ACC112 (cell line): ENCODE data around the gene SEC63.
A peak's percentile ranks its signal among the peaks of the same experiment; 100 is the strongest.
"Not testable (repeated sequence)": the region's sequence is repeated elsewhere in the genome, so short reads cannot be mapped to it uniquely, and the experiment has no call there.

Source experiments
- H2AFZ ChIP-seq: fragments of 200-600 bp; sonication (generic); one replicate; pipeline ENCODE4 v1.6.0; 2017; ENCODE audit warnings: antibody characterized with exemption, low read length; ENCODE audit not compliant: unreplicated experiment
- H3K27ac ChIP-seq: fragments of 200-600 bp; sonication (generic); 2 replicates; pipeline ENCODE4 v1.5.1; 2014; ENCODE audit warnings: low read depth, mild to moderate bottlenecking, antibody characterized with exemption, low read length, moderate library complexity
- H3K27me3 ChIP-seq: fragments of 200-600 bp; sonication (generic); 2 replicates; pipeline ENCODE4 v1.6.1; 2014; ENCODE audit warnings: mild to moderate bottlenecking, antibody characterized with exemption, low read length, moderate library complexity, mixed read lengths; ENCODE audit not compliant: insufficient read depth
- H3K36me3 ChIP-seq: fragments of 200-600 bp; sonication (generic); 2 replicates; pipeline ENCODE4 v1.6.1; 2016; ENCODE audit warnings: mild to moderate bottlenecking, antibody characterized with exemption, low read length, moderate library complexity, mixed read lengths; ENCODE audit not compliant: insufficient read depth
- H3K4me1 ChIP-seq: fragments of 200-600 bp; sonication (generic); one replicate; pipeline ENCODE4 v1.6.1; 2016; ENCODE audit warnings: low read length, mixed read lengths; ENCODE audit not compliant: insufficient read depth, unreplicated experiment, control insufficient read depth
- H3K4me3 ChIP-seq: fragments of 200-600 bp; sonication (generic); 2 replicates; pipeline ENCODE4 v1.5.1; 2014; ENCODE audit warnings: mild to moderate bottlenecking, low read depth, low read length
- H3K79me2 ChIP-seq: fragments of 200-600 bp; sonication (generic); one replicate; pipeline ENCODE4 v1.6.0; 2016; ENCODE audit warnings: low read length; ENCODE audit not compliant: control insufficient read depth, unreplicated experiment, insufficient read depth

SEC63 gene

GRCh38 chr6:107862383-107862782 is 95.6 kb downstream of the SEC63 start:
- Histone ChIP-seq H3K4me3 (no peak overlapping the region), H3K27ac (no peak overlapping the region), H2AFZ (no peak overlapping the region), H3K79me2 (no peaks in the 10 kb centered on the region), H3K36me3 (no peaks in the 10 kb centered on the region), H3K4me1 (peaks cover 4% of the 10 kb centered on the region), H3K27me3 (no peaks in the 10 kb centered on the region)

- not testable (repeated sequence) for H3K27me3 ChIP-seq, H3K27ac ChIP-seq, H3K4me1 ChIP-seq, H3K4me3 ChIP-seq, H2AFZ ChIP-seq, H3K36me3 ChIP-seq, H3K79me2 ChIP-seq
These were observed 97.0 kb downstream of the SEC63 start for GRCh38 chr6:107860963-107861362.

DNA sequence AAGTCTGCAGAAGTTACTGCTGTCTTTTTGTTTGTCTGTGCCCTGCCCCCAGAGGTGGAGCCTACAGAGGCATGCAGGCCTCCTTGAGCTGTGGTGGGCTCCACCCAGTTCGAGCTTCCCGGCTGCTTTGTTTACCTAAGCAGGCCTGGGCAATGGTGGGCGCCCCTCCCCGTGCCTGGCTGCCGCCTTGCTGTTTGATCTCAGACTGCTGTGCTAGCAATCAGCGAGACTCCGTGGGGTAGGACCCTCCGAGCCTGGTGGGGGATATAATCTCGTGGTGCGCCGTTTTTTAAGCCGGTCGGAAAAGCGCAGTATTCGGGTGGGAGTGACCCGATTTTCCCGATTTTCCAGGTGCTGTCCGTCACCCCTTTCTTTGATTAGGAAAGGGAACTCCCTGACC is 97.9 kb downstream of the SEC63 start:
- not testable (repeated sequence) for H2AFZ ChIP-seq, H3K36me3 ChIP-seq, H3K27me3 ChIP-seq, H3K79me2 ChIP-seq, H3K4me3 ChIP-seq, H3K27ac ChIP-seq, H3K4me1 ChIP-seq

- H3K4me3 ChIP-seq, result no peak overlapping the region
- H3K27ac ChIP-seq, result no peak overlapping the region
- no peaks in the 10 kb centered on the region for H3K27me3 ChIP-seq
- H3K36me3 ChIP-seq, result no peaks in the 10 kb centered on the region
- H2AFZ ChIP-seq, result no peak overlapping the region
- no peaks in the 10 kb centered on the region for H3K79me2 ChIP-seq
- H3K4me1 ChIP-seq, result no peaks in the 10 kb centered on the region
These were observed 104.8 kb downstream of the SEC63 start for GRCh38 chr6:107853230-107853629.

- H3K27me3 ChIP-seq, result no peaks in the 10 kb centered on the region
- no peak overlapping the region for H2AFZ ChIP-seq
- H3K4me3 ChIP-seq, result no peak overlapping the region
- no peaks in the 10 kb centered on the region for H3K36me3 ChIP-seq
- no peak overlapping the region for H3K27ac ChIP-seq
- no peaks in the 10 kb centered on the region for H3K79me2 ChIP-seq
- H3K4me1 ChIP-seq, result no peaks in the 10 kb centered on the region
These were observed 108.7 kb downstream of the SEC63 start for GRCh38 chr6:107849325-107849724.

- Histone ChIP-seq H3K27ac (no peak overlapping the region), H3K27me3 (no peaks in the 10 kb centered on the region), H3K4me1 (no peaks in the 10 kb centered on the region), H3K79me2 (no peaks in the 10 kb centered on the region), H3K4me3 (peak overlapping the region; percentile 83), H3K36me3 (no peaks in the 10 kb centered on the region), H2AFZ (peak overlapping the region; percentile 99)
These were observed 109.9 kb downstream of the SEC63 start for GRCh38 chr6:107847844-107848802.

DNA sequence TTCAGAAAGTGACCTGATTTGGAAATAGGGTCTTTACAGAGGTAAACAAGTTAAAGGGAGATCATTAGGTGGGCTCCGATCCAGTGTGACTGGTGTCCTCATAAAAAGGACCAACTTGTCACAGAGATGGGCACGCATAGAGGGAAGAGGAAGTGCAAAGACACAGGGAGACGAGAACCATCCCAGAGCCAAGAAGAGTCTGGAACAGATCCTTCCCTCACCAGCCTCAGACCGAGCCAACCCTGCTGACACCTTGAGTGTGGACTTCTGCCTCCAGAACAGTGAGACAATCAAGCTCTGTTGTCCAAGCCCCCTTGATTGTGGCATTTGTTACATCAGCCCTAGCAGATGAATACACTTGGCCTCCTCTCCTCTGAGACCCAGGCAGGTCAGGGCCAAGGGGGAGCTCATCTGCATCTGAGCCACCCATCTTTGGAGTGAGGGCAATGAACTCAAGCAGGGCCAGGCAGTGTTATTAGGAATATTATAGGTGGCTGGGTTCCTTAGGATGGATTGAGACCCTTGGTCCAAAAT is 111.7 kb downstream of the SEC63 start:
- H3K36me3 ChIP-seq, result no peaks in the 10 kb centered on the region
- H3K4me3 ChIP-seq, result no peak overlapping the region
- no peaks in the 10 kb centered on the region for H3K4me1 ChIP-seq
- no peaks in the 10 kb centered on the region for H3K79me2 ChIP-seq
- no peaks in the 10 kb centered on the region for H3K27me3 ChIP-seq
- H3K27ac ChIP-seq, result no peak overlapping the region
- no peak overlapping the region for H2AFZ ChIP-seq

DNA sequence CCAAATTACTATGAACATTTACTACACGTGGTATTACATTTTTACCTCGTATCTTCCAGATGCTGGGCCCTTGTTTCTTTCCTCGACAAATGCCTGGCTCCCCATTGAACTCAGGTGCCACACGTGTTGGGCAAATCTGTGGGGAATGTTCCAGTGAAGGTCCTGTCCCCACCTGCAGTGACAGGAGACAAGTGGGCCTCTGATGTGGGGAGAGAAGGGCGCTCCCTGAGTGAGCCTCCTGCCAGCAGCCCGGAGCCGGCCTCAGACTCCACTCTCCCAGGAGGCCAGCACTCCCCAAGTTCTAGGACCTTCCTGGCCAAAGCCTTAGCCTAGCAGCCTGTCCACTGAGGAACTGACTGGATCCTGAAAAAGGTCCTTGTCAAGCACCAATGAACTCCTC is 112.2 kb downstream of the SEC63 start:
- Histone ChIP-seq H2AFZ (no peak overlapping the region), H3K27me3 (no peaks in the 10 kb centered on the region), H3K79me2 (no peaks in the 10 kb centered on the region), H3K4me3 (no peak overlapping the region), H3K27ac (no peak overlapping the region), H3K36me3 (no peaks in the 10 kb centered on the region), H3K4me1 (no peaks in the 10 kb centered on the region)

- no peaks in the 10 kb centered on the region for H3K79me2 ChIP-seq
- H3K27me3 ChIP-seq, result no peaks in the 10 kb centered on the region
- H3K36me3 ChIP-seq, result no peaks in the 10 kb centered on the region
- no peaks in the 10 kb centered on the region for H3K4me1 ChIP-seq
- H3K4me3 ChIP-seq, result no peak overlapping the region
- H2AFZ ChIP-seq, result no peak overlapping the region
- H3K27ac ChIP-seq, result no peak overlapping the region
These were observed 114.6 kb downstream of the SEC63 start for GRCh38 chr6:107843400-107843799.

GRCh38 chr6:107841275-107841670 is 116.7 kb downstream of the SEC63 start:
- no peak overlapping the region for H3K27ac ChIP-seq
- no peaks in the 10 kb centered on the region for H3K36me3 ChIP-seq
- H3K4me3 ChIP-seq, result no peak overlapping the region
- H3K79me2 ChIP-seq, result no peaks in the 10 kb centered on the region
- no peaks in the 10 kb centered on the region for H3K27me3 ChIP-seq
- H2AFZ ChIP-seq, result no peak overlapping the region
- no peaks in the 10 kb centered on the region for H3K4me1 ChIP-seq

DNA sequence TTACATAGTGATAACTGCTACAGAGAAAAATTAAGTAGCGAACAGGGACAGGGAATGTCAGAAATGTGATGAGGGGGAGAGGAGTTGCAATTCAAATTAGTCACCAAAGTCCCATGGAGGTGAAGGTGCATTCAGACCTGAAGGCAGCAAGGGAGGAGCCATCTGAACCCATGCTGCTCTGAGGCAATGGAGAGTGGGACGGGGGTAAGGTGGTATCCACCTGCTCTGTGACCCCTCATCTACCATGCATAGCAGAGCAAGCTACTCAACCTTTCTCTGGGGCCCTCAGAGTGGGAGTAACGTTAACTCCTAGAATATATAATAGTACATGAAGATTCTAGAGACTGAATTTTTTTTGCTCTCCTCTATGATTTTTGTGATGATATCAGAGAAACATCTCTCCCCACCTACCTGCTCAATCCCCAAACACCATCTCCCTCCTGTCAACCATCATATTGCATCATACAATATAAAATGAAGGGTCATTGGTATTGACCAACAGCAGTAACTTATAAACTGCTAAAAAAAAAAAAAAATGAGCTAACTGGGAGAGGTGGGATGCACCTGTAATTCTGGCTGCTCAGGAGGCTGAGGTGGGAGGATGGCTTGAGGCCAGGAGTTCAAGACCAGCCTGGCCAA is 117.3 kb downstream of the SEC63 start:
- H2AFZ ChIP-seq, result no peak overlapping the region
- H3K27ac ChIP-seq, result no peak overlapping the region
- H3K79me2 ChIP-seq, result no peaks in the 10 kb centered on the region
- no peaks in the 10 kb centered on the region for H3K27me3 ChIP-seq
- H3K36me3 ChIP-seq, result no peaks in the 10 kb centered on the region
- H3K4me1 ChIP-seq, result no peaks in the 10 kb centered on the region
- no peak overlapping the region for H3K4me3 ChIP-seq
